ENCODE results near the gene MOV10L1. TPM values are rescaled to one million over a fixed set of nuclear protein-coding genes. Genes with fewer than 3 reads are reported as not detected.

Gene MOV10L1
- total RNA-seq, 2 experiments from 2014 or later, result not detected

- H3K4me1 Mint-ChIP-seq (ENCODE audit: low read depth), result peaks cover 30% of the 10 kb centered on the region
These were observed 119.4 kb downstream of the MOV10L1 start for GRCh38 chr22:50208939-50209892.

GRCh38 chr22:50209893-50210292 is 120.1 kb downstream of the MOV10L1 start:
- Mint-ChIP-seq H3K36me3 (ENCODE audit: low read depth) (peaks cover 57% of the 10 kb centered on the region), H3K4me3 (peak overlapping the region; percentile 11), H3K9me3 (no peaks in the 10 kb centered on the region), H3K27ac (peak overlapping the region; percentile 78), H3K4me1 (ENCODE audit: low read depth) (peaks cover 26% of the 10 kb centered on the region), H3K27me3 (no peaks in the 10 kb centered on the region)
- H3K4me3 ChIP-seq (ENCODE audit: low read length), result no peak overlapping the region
- H3K4me1 ChIP-seq (ENCODE audit: insufficient read depth, low read length), result peaks cover 20% of the 10 kb centered on the region
- peak; percentile 70 for TF ChIP-seq CTCF (IDR thresholded peaks at IDR 0.05)
- no peak overlapping the region for H3K27ac ChIP-seq (ENCODE audit: low read depth in 1 of 2, low read length in 2 of 2)
- POLR2A ChIA-PET, result no interaction called here
- peak; percentile 59 to 88 (median 68) for DNase-seq
- H3K36me3 ChIP-seq (ENCODE audit: insufficient read depth, low read length), result peaks cover 64% of the 10 kb centered on the region
- intact Hi-C loops (cut with DNase I, micrococcal nuclease), result loop anchor here (1.0 to 10.0 kb wide), 6 partner anchors 19 to 375 kb away; partner anchors contain the start of gene PANX2 (in 1 of the 2)
- H3K9me3 ChIP-seq (ENCODE audit: control insufficient read depth in 1 of 2, insufficient read depth in 1 of 2, low read length in 2 of 2), result no peaks in the 10 kb centered on the region
- peak; percentile 82 for ATAC-seq (ENCODE audit: poor library complexity)
- no peaks in the 10 kb centered on the region for H3K27me3 ChIP-seq (ENCODE audit: control insufficient read depth in 1 of 2, insufficient read depth in 2 of 2, low read length in 2 of 2)
- CTCF ChIA-PET, result no interaction called here

More at GRCh38 chr22:50208939-50209892, 119.4 kb downstream of the MOV10L1 start:
- Mint-ChIP-seq H3K36me3 (ENCODE audit: low read depth) (peaks cover 56% of the 10 kb centered on the region), H3K27ac (peak overlapping the region; percentile 78), H3K4me3 (peak overlapping the region; percentile 11), H3K27me3 (no peaks in the 10 kb centered on the region), H3K9me3 (no peaks in the 10 kb centered on the region)
- DNase-seq (no peak), ATAC-seq (ENCODE audit: poor library complexity) (peak; percentile 28)
- no peak for TF ChIP-seq CTCF (IDR thresholded peaks at IDR 0.05)
- ChIA-PET POLR2A (interaction anchor here (0.8 to 1.0 kb wide), 2 partner anchors 19 to 35 kb away, joined by 3 to 4 read pairs; no protein-coding TSS in a partner anchor), CTCF (no interaction called here)
- H3K27ac ChIP-seq (ENCODE audit: low read depth in 1 of 2, low read length in 2 of 2), result no peak overlapping the region
- H3K9me3 ChIP-seq (ENCODE audit: control insufficient read depth in 1 of 2, insufficient read depth in 1 of 2, low read length in 2 of 2), result no peaks in the 10 kb centered on the region
- intact Hi-C loops (cut with DNase I, micrococcal nuclease), result loop anchor here (1.0 to 10.0 kb wide), 6 partner anchors 18 to 374 kb away; partner anchors contain the start of gene PANX2 (in 1 of the 2)
- no peak overlapping the region for H3K4me3 ChIP-seq (ENCODE audit: low read length)
- peaks cover 20% of the 10 kb centered on the region for H3K4me1 ChIP-seq (ENCODE audit: insufficient read depth, low read length)
- H3K27me3 ChIP-seq (ENCODE audit: control insufficient read depth in 1 of 2, insufficient read depth in 2 of 2, low read length in 2 of 2), result no peaks in the 10 kb centered on the region
- peaks cover 63% of the 10 kb centered on the region for H3K36me3 ChIP-seq (ENCODE audit: insufficient read depth, low read length)

GRCh38 chr22:50210378-50211139 is 120.8 kb downstream of the MOV10L1 start:
- TF ChIP-seq CTCF (IDR thresholded peaks at IDR 0.05), result no peak
- CTCF ChIA-PET, result interaction anchor here (1.4 kb wide), 1 partner anchor 62 kb away, joined by 6 read pairs; no protein-coding TSS in a partner anchor
- no peak for ATAC-seq (ENCODE audit: poor library complexity)
- H3K4me1 ChIP-seq (ENCODE audit: insufficient read depth, low read length), result peaks cover 20% of the 10 kb centered on the region
- no peaks in the 10 kb centered on the region for H3K27me3 ChIP-seq (ENCODE audit: control insufficient read depth in 1 of 2, insufficient read depth in 2 of 2, low read length in 2 of 2)
- no peaks in the 10 kb centered on the region for H3K9me3 Mint-ChIP-seq
- H3K36me3 ChIP-seq (ENCODE audit: insufficient read depth, low read length), result peaks cover 69% of the 10 kb centered on the region
- peaks cover 56% of the 10 kb centered on the region for H3K36me3 Mint-ChIP-seq (ENCODE audit: low read depth)
- H3K4me3 ChIP-seq (ENCODE audit: low read length), result no peak overlapping the region
- no peaks in the 10 kb centered on the region for H3K27me3 Mint-ChIP-seq
- no peaks in the 10 kb centered on the region for H3K9me3 ChIP-seq (ENCODE audit: control insufficient read depth in 1 of 2, insufficient read depth in 1 of 2, low read length in 2 of 2)
- H3K4me1 Mint-ChIP-seq (ENCODE audit: low read depth), result peaks cover 21% of the 10 kb centered on the region
- no peak overlapping the region for H3K27ac ChIP-seq (ENCODE audit: low read depth in 1 of 2, low read length in 2 of 2)
- POLR2A ChIA-PET, result interaction anchor here (1.2 kb wide), 1 partner anchor 34 kb away, joined by 5 read pairs; the partner anchor contains the start of gene TUBGCP6
- no peak overlapping the region for H3K4me3 Mint-ChIP-seq
- DNase-seq, result peak in 1 of 14 experiments; percentile 39
- H3K27ac Mint-ChIP-seq, result no peak overlapping the region
- intact Hi-C loops (cut with DNase I, micrococcal nuclease), result no loop called here
